ENCODE measurements around the gene PROM1.

DNA sequence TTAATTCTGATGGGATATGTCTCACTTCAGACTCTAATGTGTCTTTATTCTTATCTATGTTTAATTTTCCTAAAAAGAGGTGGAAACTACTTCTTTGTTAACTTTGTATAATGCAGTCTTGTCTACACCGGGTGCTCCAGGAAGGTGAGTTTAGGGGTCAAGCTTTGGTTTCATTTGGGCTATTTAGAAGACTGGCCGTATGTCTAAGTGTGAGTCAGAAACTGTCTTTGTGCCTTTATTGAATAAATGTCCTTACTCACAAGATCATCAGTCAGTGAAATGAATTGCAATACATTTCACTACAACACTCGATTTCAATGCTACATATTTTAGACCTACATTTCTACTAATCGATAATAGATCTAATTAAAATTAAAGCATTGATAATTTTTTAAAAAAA, 56.2 kb downstream of the PROM1 start:
- TF ChIP-seq POLR2A (IDR thresholded peaks at IDR 0.05) (no peak), POLR2AphosphoS5 (IDR thresholded peaks at IDR 0.05) (no peak)
- TF ChIP-seq, protein P1, sequence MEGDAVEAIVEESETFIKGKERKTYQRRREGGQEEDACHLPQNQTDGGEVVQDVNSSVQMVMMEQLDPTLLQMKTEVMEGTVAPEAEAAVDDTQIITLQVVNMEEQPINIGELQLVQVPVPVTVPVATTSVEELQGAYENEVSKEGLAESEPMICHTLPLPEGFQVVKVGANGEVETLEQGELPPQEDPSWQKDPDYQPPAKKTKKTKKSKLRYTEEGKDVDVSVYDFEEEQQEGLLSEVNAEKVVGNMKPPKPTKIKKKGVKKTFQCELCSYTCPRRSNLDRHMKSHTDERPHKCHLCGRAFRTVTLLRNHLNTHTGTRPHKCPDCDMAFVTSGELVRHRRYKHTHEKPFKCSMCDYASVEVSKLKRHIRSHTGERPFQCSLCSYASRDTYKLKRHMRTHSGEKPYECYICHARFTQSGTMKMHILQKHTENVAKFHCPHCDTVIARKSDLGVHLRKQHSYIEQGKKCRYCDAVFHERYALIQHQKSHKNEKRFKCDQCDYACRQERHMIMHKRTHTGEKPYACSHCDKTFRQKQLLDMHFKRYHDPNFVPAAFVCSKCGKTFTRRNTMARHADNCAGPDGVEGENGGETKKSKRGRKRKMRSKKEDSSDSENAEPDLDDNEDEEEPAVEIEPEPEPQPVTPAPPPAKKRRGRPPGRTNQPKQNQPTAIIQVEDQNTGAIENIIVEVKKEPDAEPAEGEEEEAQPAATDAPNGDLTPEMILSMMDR (IDR thresholded peaks at IDR 0.05), result no peak
